Activated T-helper 17 cell treated with anti-CD3 and anti-CD28 coated beads, Interleukin-2, amount 50 U/mL, for 72 hours (primary cell): ENCODE measurements around the gene FOXI2. TPM values are rescaled to one million over a fixed set of nuclear protein-coding genes. Genes with fewer than 3 reads are reported as not detected.

ENCODE experiments used
- ATAC-seq: fragments of 150-1000 bp; cut with Tn5 transposase; replicated peaks from 2 replicates; pipeline ENCODE4 v1.10.0; 2021; ENCODE audit warnings: mild to moderate bottlenecking, moderate library complexity
- H3K27ac Mint-ChIP-seq: one replicate; pipeline ENCODE4 v1.8.0; 2022; ENCODE audit warnings: mixed read lengths
- H3K27me3 Mint-ChIP-seq: one replicate; pipeline ENCODE4 v1.8.0; 2022; ENCODE audit warnings: mixed read lengths
- H3K36me3 Mint-ChIP-seq: one replicate; pipeline ENCODE4 v1.8.0; 2022; ENCODE audit warnings: low read depth, mild to moderate bottlenecking, mixed read lengths
- H3K4me1 Mint-ChIP-seq: one replicate; pipeline ENCODE4 v1.8.0; 2022; ENCODE audit warnings: mixed read lengths
- H3K4me3 Mint-ChIP-seq: one replicate; pipeline ENCODE4 v1.8.0; 2022; ENCODE audit warnings: mild to moderate bottlenecking, mixed read lengths
- H3K9me3 Mint-ChIP-seq: one replicate; pipeline ENCODE4 v1.8.0; 2022; ENCODE audit warnings: mixed read lengths
- total RNA-seq, 2 donors: library from RNA; stranded (reverse); gene quantifications; one replicate each; pipeline ENCODE4 v1.2.3, GENCODE V29; 2022

FOXI2 gene
- total RNA-seq, 2 donors from 2014 or later = not detected

DNA sequence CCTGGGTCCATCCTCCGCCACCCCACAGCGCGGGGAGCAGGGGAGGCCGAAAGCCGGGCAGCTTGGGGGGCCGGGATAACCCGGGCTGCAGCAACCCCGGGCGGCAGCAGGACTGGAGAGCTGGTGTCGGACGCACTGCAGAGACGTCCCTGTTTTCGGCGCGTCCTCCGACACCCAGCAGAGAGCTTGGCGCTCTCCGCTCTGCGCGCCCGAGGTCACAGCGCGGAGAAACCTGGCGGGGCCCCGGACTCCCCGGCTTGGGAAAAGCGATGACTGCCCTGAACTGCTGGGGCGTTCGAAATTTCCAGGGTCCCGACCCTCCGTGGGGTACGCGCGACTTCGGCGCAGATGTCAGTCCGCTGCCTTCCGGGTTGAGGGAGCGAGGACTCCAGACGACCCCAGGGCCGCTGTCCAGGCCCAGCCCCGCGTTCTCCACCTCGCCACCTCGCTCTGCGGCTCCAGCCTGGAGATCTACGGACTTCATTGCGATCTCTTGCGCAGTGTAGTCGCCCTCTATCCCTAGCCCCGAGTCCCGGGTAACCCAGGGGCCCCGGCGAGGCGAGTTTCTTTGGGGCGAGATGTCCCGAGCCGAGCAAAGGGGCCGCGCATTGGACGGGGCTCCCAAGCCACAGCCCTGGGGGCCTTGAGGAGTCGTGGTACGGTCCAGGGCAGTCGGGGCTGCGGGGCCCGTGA lies 617 bp upstream of the FOXI2 start:
- Mint-ChIP-seq H3K36me3 (peaks cover 5% of the 10 kb centered on the region), H3K4me1 (no peaks in the 10 kb centered on the region), H3K4me3 (no peak overlapping the region), H3K27ac (no peak overlapping the region), H3K27me3 (peaks cover 30% of the 10 kb centered on the region), H3K9me3 (no peaks in the 10 kb centered on the region)
- no peak for ATAC-seq

DNA sequence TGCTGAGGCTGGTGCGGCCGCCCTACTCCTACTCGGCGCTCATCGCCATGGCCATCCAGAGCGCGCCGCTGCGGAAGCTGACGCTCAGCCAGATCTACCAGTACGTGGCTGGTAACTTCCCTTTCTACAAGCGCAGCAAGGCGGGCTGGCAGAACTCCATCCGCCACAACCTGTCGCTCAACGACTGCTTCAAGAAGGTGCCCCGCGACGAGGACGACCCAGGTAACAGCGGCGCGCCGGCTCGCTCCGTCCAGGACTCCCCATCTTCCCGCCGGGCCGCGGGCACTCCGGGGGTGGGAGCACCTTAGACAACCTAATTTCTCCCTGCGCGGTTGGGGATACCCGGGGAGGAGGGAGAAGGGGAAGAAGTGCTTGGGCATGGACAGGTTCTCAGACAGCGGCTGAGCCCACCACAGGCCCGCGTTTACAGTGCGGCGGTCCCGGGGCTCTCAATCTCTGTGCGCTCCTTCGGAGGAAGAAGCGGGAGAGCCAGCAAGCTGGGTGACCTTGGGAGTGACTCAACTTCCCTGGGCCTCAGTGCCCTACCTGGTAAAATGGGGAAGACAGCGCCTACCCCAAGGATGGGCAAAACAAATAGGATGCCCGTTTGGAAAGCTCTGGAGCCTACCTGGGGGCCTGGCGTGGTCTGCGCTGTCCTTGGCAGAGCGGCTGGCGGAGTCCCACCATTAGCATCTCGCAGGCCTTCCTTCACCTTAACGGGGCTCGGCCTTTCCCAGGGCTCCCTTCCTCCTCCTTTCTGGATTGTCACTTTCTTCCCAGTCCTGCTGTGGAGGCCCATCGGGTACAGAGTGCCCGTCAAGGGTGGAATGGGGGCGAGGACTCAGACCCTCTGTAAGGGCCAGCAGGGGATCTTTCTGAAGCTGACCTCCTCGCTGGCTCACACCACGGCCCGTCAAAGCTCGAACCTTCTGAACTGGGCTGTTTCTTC lies 852 bp downstream of the FOXI2 start:
- Mint-ChIP-seq H3K36me3 (peaks cover 5% of the 10 kb centered on the region), H3K4me1 (no peaks in the 10 kb centered on the region), H3K4me3 (no peak overlapping the region), H3K27me3 (peaks cover 30% of the 10 kb centered on the region), H3K27ac (no peak overlapping the region), H3K9me3 (no peaks in the 10 kb centered on the region)
- ATAC-seq = no peak

DNA sequence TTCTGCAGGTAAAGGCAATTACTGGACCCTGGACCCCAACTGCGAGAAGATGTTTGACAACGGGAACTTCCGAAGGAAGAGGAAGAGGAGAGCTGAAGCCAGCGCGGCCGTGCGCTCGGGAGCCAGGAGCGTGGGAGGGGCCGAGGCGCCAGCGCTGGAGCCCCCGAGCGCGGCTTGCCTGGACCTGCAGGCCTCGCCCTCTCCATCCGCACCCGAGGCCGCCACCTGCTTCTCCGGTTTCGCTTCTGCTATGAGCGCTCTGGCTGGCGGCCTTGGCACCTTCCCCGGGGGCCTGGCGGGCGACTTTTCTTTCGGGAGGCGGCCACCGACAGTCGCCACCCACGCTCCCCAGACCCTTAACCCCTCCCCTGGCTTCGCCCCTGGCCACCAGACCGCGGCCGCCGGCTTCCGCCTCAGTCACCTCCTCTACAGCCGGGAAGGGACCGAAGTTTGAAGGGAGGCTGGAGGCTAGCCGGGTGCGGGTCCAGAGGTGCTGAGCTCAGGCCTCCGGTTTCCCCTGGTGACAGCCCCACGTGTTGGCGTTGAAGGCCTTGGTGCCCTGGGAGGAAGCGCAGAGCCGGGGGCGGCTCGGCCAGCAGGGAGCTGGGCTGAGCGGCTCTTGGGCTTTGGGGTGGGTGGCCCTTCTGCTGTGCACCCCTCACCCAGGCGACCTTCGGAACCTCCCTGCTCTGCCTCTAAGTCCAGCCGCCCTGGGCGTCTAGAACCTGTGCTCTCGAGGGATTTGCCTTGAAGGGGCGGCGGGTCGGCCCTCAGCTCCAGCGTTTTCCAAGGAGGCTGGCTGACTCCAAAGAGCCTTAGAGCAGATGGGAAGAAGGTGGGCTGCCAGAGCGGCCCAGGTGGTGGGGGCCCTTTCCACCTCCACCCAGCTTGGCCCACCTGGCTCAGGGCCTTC lies 1.8 kb downstream of the FOXI2 start:
- no peak overlapping the region for H3K4me3 Mint-ChIP-seq
- peaks cover 20% of the 10 kb centered on the region for H3K27me3 Mint-ChIP-seq
- H3K36me3 Mint-ChIP-seq = peaks cover 5% of the 10 kb centered on the region
- no peaks in the 10 kb centered on the region for H3K9me3 Mint-ChIP-seq
- H3K27ac Mint-ChIP-seq = no peak overlapping the region
- no peaks in the 10 kb centered on the region for H3K4me1 Mint-ChIP-seq
- no peak for ATAC-seq

DNA sequence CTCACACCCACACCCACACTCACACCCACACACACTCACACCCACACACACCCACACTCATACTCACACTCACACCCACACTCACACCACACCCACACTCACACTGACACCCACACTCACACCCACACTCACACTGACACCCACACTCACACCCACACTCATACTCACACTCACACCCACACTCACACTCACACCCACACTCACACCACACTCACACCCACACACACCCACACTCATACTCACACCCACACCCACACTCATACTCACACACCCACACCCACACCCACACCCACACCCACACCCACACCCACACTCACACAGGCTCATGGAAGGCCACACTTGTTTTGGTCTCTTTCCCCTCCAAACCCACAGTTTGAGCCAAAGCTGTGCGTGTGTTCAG lies 2.9 kb downstream of the FOXI2 start:
- no peak for ATAC-seq
- H3K36me3 Mint-ChIP-seq = peaks cover 5% of the 10 kb centered on the region
- no peaks in the 10 kb centered on the region for H3K4me1 Mint-ChIP-seq
- peak overlapping the region; percentile 30 for H3K27ac Mint-ChIP-seq
- no peaks in the 10 kb centered on the region for H3K9me3 Mint-ChIP-seq
- H3K4me3 Mint-ChIP-seq = no peak overlapping the region
- peaks cover 12% of the 10 kb centered on the region for H3K27me3 Mint-ChIP-seq

DNA sequence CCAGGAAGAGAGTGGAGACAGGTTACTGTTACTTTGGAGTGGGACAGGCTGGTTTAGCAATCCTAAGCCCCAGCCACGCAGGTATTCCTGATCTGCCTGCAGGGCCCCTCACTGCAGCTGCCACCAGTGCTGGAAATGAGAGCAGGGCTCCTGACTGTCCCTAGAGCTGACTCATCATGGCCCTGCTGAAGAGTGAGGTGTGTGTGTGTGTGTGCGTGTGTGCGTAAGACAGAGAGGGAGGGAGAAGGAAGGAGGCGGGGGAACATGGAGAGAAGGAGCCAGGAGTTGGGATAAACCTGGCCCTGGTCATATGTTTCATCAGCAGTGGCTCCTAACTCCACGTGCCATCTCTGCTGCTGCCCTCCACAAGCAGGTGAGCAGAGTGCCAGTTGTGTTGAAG lies 3.6 kb downstream of the FOXI2 start:
- no peak overlapping the region for H3K4me3 Mint-ChIP-seq

DNA sequence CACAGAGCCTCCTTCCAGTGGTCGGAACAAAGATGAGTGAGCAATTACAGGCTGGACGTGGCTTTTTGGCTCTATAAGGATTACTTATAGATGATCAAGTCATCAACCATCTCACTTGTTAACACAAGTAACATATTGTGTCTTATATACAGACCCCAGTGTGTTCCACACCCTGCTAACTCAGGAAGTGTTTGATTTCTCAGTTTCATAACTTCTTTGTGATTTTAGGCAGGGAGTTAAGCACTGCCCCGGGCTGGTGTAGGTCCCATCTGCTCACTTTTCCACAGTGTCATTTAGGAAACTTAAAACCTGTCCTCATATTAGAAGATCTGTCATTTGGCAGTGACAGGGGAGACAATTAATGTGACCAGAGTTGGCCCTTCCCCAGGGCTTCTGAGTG lies 6.2 kb downstream of the FOXI2 start:
- Mint-ChIP-seq H3K4me3 (no peak overlapping the region), H3K4me1 (no peaks in the 10 kb centered on the region), H3K9me3 (no peaks in the 10 kb centered on the region), H3K27ac (no peak overlapping the region), H3K27me3 (peaks cover 7% of the 10 kb centered on the region), H3K36me3 (peaks cover 5% of the 10 kb centered on the region)
- no peak for ATAC-seq

More for the DNA sequence above, 3.6 kb downstream of the FOXI2 start:
- H3K27ac Mint-ChIP-seq = no peak overlapping the region
- H3K9me3 Mint-ChIP-seq = no peaks in the 10 kb centered on the region
- peaks cover 5% of the 10 kb centered on the region for H3K36me3 Mint-ChIP-seq
- no peak for ATAC-seq
- H3K27me3 Mint-ChIP-seq = peaks cover 9% of the 10 kb centered on the region
- H3K4me1 Mint-ChIP-seq = no peaks in the 10 kb centered on the region

DNA sequence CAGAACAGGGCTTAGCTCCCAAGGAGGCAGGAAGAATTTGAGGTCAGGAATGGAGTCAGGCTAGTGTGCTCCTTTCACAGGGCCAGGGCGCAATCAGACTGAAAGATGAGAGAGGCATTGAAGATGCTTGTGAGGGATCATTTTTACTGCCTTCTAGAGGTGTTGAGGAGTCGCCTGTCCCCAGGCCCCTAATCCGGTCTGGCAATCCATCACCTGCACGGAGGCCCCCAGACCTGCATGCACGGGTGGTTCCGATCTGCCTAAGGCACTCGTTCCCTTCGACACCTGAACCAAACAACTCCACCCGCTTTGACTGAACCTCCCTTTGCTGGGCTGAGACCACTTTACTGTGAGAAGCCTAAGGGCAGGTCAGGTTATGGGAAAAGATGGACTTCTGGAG lies 8.0 kb downstream of the FOXI2 start:
- Mint-ChIP-seq H3K27ac (no peak overlapping the region), H3K27me3 (peaks cover 13% of the 10 kb centered on the region), H3K9me3 (no peaks in the 10 kb centered on the region), H3K4me1 (no peaks in the 10 kb centered on the region), H3K36me3 (peaks cover 4% of the 10 kb centered on the region), H3K4me3 (no peak overlapping the region)
- ATAC-seq = no peak

DNA sequence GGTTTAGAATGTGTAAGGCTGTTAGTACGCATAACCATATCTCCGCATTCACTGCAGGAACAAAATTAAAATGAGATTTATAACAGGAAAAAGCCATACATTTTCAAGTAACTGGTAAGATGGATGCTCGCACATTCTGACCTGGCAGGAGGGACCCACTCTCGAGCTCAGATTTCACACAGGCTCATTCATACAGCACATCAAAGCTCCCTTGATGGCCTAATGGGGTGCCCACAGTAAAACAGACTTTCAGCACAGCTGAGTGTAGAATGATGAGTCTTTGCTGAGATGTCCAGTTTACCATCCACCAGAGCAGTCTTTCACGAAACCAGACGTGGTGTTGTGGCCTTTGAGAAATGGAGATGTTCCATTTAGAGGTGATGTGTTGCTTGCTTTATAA lies 8.9 kb downstream of the FOXI2 start:
- Mint-ChIP-seq H3K27me3 (peaks cover 13% of the 10 kb centered on the region), H3K36me3 (no peaks in the 10 kb centered on the region), H3K4me1 (no peaks in the 10 kb centered on the region), H3K4me3 (no peak overlapping the region), H3K9me3 (no peaks in the 10 kb centered on the region), H3K27ac (no peak overlapping the region)
- no peak for ATAC-seq

DNA sequence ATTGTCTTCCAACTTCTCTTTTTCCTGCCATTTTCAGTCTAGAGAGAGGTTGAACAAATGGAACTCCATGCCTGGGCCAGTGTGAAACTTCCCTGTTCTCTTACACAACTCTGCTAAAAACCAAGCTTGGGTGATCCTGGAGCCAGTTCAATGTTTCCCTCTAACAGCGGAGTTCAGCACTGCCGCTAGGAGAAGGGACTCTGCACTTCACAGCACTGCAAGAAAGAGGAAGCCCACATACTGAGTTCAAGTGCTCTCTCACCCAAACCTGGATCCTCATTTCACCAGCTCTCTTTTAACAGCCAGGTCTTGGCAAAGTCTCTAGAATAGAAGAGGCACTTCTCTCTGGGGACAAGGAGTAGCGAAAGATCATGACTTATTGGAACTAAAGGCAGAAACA lies 18.8 kb downstream of the FOXI2 start:
- Mint-ChIP-seq H3K36me3 (no peaks in the 10 kb centered on the region), H3K27ac (no peak overlapping the region)

DNA sequence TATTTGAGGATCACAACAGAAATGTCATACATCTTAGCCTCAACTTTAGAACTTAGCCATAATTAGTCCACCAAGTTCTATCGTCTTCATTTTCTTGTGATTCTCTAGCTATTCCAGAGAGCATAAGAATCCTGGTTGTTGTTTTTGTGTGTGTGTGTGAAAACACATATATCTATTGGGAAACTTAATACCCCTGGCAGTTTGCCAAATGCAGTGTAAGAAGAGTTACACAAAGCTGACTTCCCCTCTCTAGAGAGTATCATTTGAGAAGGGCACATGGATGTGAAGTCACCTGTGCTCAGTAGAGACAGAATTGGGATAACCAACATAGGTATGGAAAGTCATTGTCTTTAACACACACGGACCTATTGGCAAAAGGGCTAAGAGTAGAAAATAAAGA lies 19.3 kb downstream of the FOXI2 start:
- H3K27ac Mint-ChIP-seq = no peak overlapping the region
- peaks cover 15% of the 10 kb centered on the region for H3K27me3 Mint-ChIP-seq
- H3K9me3 Mint-ChIP-seq = no peaks in the 10 kb centered on the region
- no peaks in the 10 kb centered on the region for H3K36me3 Mint-ChIP-seq
- H3K4me1 Mint-ChIP-seq = no peaks in the 10 kb centered on the region
- H3K4me3 Mint-ChIP-seq = no peak overlapping the region
- no peak for ATAC-seq

More for the DNA sequence above, 18.8 kb downstream of the FOXI2 start:
- H3K4me3 Mint-ChIP-seq = no peak overlapping the region
- ATAC-seq = no peak
- H3K27me3 Mint-ChIP-seq = peaks cover 19% of the 10 kb centered on the region
- H3K4me1 Mint-ChIP-seq = no peaks in the 10 kb centered on the region
- no peaks in the 10 kb centered on the region for H3K9me3 Mint-ChIP-seq

DNA sequence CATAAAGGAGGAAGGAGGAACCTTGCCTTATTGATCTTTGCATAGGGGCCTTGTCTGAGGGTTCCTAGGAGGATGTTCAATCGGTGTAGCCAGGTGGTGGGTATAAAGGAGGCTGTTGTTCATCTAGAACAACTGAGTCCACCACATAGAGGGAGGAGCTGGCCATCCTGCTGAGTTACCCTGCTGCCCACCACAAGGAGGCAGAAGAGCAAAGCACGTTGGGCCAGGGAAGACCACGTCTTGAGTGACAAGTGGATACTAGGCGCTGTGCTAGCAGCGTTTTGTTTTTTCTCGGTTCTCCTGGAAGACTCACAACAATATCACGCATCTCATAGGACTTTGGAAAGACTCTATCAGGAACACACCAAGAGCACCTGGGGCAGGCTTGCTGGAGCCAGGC lies 20.0 kb downstream of the FOXI2 start:
- peaks cover 22% of the 10 kb centered on the region for H3K27me3 Mint-ChIP-seq
- no peak for ATAC-seq
- H3K4me3 Mint-ChIP-seq = no peak overlapping the region
- H3K9me3 Mint-ChIP-seq = no peaks in the 10 kb centered on the region
- no peaks in the 10 kb centered on the region for H3K36me3 Mint-ChIP-seq
- no peak overlapping the region for H3K27ac Mint-ChIP-seq
- no peaks in the 10 kb centered on the region for H3K4me1 Mint-ChIP-seq

DNA sequence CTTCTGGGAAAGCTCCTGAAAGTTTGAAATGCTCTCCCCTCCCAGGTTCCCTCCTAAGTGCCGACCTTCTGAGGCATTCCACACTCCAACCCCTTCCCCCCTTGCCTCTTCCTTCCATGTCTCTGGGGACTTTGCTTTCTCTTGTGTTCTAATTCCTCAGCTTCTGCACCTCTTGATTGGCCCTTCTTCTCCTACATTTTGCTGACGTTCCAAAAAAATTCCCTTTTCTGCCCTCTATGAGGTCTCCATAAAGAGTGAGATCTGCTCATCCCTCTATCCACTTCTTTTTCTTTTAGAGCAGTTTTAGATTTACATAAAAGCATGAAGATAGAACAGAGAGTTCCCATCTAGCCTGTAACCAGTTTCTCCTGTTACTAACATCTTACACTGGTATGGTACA lies 22.3 kb downstream of the FOXI2 start:
- H3K27me3 Mint-ChIP-seq = peaks cover 29% of the 10 kb centered on the region
- H3K9me3 Mint-ChIP-seq = no peaks in the 10 kb centered on the region
- no peak overlapping the region for H3K4me3 Mint-ChIP-seq
- H3K27ac Mint-ChIP-seq = no peak overlapping the region
- no peaks in the 10 kb centered on the region for H3K36me3 Mint-ChIP-seq
- no peaks in the 10 kb centered on the region for H3K4me1 Mint-ChIP-seq
- ATAC-seq = no peak

DNA sequence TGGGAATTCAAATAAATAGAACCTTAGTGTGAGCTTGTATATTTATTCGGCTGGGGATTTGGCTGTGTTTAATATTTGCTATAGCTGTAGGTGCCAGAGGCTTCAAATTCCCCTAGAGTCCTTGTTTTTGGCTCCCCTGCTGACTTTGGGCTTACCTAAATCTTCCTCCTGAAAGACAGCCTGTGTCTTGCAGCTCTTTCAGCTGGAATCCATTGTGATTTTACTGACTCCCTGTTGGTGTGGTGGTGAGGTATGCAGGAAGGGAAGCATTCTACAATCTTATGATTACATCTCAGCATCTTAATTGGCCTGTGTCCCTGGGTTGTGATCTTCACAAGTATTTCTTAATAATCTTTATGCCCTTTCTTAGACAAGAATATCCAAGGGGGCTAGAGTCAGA lies 25.9 kb downstream of the FOXI2 start:
- no peaks in the 10 kb centered on the region for H3K4me1 Mint-ChIP-seq
- ATAC-seq = no peak
- no peaks in the 10 kb centered on the region for H3K36me3 Mint-ChIP-seq
- no peak overlapping the region for H3K27ac Mint-ChIP-seq
- H3K9me3 Mint-ChIP-seq = no peaks in the 10 kb centered on the region
- no peak overlapping the region for H3K4me3 Mint-ChIP-seq
- peaks cover 50% of the 10 kb centered on the region for H3K27me3 Mint-ChIP-seq

DNA sequence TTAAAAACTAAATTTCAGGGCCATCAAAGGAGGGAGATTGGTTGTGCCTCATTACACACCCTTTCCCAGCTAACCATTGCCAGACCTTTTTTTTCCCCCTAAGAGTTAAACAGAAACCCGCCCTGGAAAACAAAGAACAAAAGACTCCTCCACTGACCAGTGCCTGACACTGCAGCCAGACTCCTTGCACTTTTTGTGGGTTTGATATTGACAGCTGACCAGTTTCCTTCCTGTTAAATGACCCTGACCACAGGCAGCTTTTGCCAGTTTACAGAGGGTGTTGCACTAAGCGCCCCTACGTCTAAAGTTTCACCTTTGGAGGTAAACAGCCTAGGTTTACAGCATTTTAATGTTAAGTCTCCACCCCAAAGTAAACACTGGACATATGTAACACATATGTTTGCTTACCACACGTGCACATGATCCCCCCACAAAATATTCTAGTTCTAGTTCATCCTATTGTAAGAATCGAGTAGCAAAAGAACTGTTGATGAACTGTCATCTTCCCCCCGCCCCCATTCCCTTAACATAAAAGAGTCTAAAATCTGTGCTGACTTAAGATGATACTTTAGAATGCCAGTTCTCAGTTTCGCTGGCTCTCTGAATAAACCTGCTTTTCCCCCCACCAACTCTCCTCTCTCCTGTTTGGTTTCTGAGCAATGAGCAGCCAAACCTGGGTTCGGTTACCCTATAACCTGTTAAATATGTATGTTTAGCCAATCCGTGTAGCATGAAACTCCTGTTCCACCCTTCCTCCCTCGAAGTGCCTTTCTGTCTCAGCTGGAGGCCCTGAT lies 38.0 kb downstream of the FOXI2 start:
- H3K4me1 Mint-ChIP-seq = no peaks in the 10 kb centered on the region
- no peak overlapping the region for H3K4me3 Mint-ChIP-seq
- no peaks in the 10 kb centered on the region for H3K9me3 Mint-ChIP-seq
- peaks cover 6% of the 10 kb centered on the region for H3K27me3 Mint-ChIP-seq
- no peaks in the 10 kb centered on the region for H3K36me3 Mint-ChIP-seq
- ATAC-seq = no peak
- no peak overlapping the region for H3K27ac Mint-ChIP-seq
